Neural progenitor cell (in vitro differentiated cells): Measurements from ENCODE around the gene CYP2D6.
"Not testable (repeated sequence)": the region's sequence is repeated elsewhere in the genome, so short reads cannot be mapped to it uniquely, and the experiment has no call there.

Source experiments
- CTCF ChIP-seq: fragments of 200-600 bp; sonication (generic); IDR thresholded peaks from 2 replicates; pipeline ENCODE4 v1.5.1; 2017; ENCODE audit warnings: antibody characterized with exemption, mild to moderate bottlenecking
- EZH2 ChIP-seq: fragments of 200-600 bp; sonication (generic); IDR thresholded peaks from 2 replicates; pipeline ENCODE4 v1.6.1; 2017; ENCODE audit warnings: antibody characterized with exemption, mild to moderate bottlenecking, moderate library complexity
- EZH2phosphoT487 ChIP-seq: fragments of 200-600 bp; sonication (generic); IDR thresholded peaks from 2 replicates; pipeline ENCODE4 v1.6.1; 2017; ENCODE audit warnings: antibody characterized with exemption

- TF ChIP-seq CTCF, EZH2, EZH2phosphoT487: not testable (repeated sequence)
These were observed 13.5 kb upstream of the CYP2D6 start for GRCh38 chr22:42143859-42144822.
